Prostate gland (tissue), 2 donors: Measurements from ENCODE around the gene F5. TPM values are rescaled to one million over a fixed set of nuclear protein-coding genes. Genes with fewer than 3 reads are reported as not detected.

Experiments
- DNase-seq: peaks from one replicate; pipeline ENCODE4 v3.0.0-alpha.2; 2019; ENCODE audit warnings: low spot score
- H3K27ac ChIP-seq, 2 donors: fragments of 200-600 bp; sonication (generic); 2 replicates each; pipeline ENCODE4 v1.5.1; 2017 to 2019
- H3K27me3 ChIP-seq: fragments of 200-600 bp; sonication (generic); replicated peaks from 2 replicates; pipeline ENCODE4 v1.5.1; 2019; ENCODE audit not compliant: insufficient read depth
- H3K36me3 ChIP-seq, 2 donors: fragments of 200-600 bp; sonication (generic); 1 replicate in 1 of 2; 2 replicates in 1 of 2; pipeline versions ENCODE4 v1.5.1 to v1.8.1; 2017 to 2019
- H3K4me1 ChIP-seq: fragments of 200-600 bp; sonication (generic); replicated peaks from 2 replicates; pipeline ENCODE4 v1.5.1; 2019
- H3K4me3 ChIP-seq, 2 donors: fragments of 200-600 bp; sonication (generic); 2 replicates each; pipeline ENCODE4 v1.5.1; 2017 to 2019
- H3K9me3 ChIP-seq: fragments of 200-600 bp; sonication (generic); 2 replicates; pipeline ENCODE4 v1.5.1; 2017
- POLR2A ChIP-seq: fragments of 450-650 bp; IDR thresholded peaks from one replicate; pipeline ENCODE4 v1.6.1; 2016; ENCODE audit warnings: antibody characterized with exemption, mild to moderate bottlenecking
- POLR2AphosphoS5 ChIP-seq: sonication (generic); formaldehyde crosslinking; IDR thresholded peaks from one replicate; pipeline ENCODE4 v1.6.1; 2017; ENCODE audit warnings: antibody characterized with exemption
- WGBS: methylation state at CpG from one replicate; pipeline ENCODE4 v1.1.5; 2018; 5-methylcytosine and 5-hydroxymethylcytosine counted together
- intact Hi-C: fragments of 100-400 bp; cut with DNase I; formaldehyde crosslinking; loops from one replicate; pipeline ENCODE4 v1.14.2; 2022
- total RNA-seq, 2 donors: library from RNA; depleted of rRNA; stranded (reverse); fragments of >200 nt; gene quantifications; one replicate each; pipeline ENCODE4 v1.1.0, GENCODE V29; 2016
- TF ChIP-seq, protein P1 (sequence below), 4 experiments: fragments of 200-600 bp in 2 of 4; fragments of 450-650 bp in 2 of 4; sonication (generic) in 2 of 4; IDR thresholded peaks; 1 replicate in 3 of 4; 2 replicates in 1 of 4; pipeline ENCODE4 v1.5.1; 2016 to 2019; ENCODE audit warnings: antibody characterized with exemption in 4 of 4, mild to moderate bottlenecking in 2 of 4, moderate library complexity in 2 of 4

The F5 gene
- total RNA-seq, 2 donors from 2014 or later = 1.1 to 8.4 TPM

DNA sequence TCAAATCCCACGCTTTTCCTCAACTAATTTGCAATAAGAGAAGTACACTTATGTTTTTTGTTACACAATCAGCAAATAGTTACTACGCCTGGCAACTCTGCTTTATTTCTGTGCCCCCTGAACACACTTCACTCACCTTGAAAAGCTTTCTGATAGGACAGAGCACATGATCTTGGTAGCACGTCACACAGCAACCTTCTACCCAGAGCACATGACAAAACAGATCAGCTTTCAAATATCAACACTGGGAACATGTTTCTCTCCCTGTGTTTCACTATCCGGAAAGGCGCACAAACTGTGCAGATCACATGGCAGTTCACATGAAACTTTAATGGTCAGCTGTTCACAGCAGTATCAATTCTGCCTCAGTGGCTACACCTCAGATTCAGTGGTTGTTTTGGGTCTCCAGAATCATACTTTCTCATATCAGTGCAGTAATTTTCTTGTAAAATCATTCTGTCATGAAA is 102.7 kb downstream of the F5 start:
- TF ChIP-seq POLR2A (peak; percentile 73), POLR2AphosphoS5 (peak; percentile 93)
- TF ChIP-seq, protein P1, sequence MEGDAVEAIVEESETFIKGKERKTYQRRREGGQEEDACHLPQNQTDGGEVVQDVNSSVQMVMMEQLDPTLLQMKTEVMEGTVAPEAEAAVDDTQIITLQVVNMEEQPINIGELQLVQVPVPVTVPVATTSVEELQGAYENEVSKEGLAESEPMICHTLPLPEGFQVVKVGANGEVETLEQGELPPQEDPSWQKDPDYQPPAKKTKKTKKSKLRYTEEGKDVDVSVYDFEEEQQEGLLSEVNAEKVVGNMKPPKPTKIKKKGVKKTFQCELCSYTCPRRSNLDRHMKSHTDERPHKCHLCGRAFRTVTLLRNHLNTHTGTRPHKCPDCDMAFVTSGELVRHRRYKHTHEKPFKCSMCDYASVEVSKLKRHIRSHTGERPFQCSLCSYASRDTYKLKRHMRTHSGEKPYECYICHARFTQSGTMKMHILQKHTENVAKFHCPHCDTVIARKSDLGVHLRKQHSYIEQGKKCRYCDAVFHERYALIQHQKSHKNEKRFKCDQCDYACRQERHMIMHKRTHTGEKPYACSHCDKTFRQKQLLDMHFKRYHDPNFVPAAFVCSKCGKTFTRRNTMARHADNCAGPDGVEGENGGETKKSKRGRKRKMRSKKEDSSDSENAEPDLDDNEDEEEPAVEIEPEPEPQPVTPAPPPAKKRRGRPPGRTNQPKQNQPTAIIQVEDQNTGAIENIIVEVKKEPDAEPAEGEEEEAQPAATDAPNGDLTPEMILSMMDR (IDR thresholded peaks at IDR 0.05) = no peak
- H3K27ac ChIP-seq = peak overlapping the region; percentile 95 to 96
- peak overlapping the region in 1 of 2 donors; percentile 61 for H3K4me3 ChIP-seq
- H3K36me3 ChIP-seq = no peaks in the 10 kb centered on the region
- H3K27me3 ChIP-seq = no peaks in the 10 kb centered on the region
- H3K9me3 ChIP-seq = no peaks in the 10 kb centered on the region
- WGBS = 36% methylated on average over 5 of the region's 5 CpGs
- peak; percentile 64 for DNase-seq
- H3K4me1 ChIP-seq = no peaks in the 10 kb centered on the region
- intact Hi-C loops = no loop called here

DNA sequence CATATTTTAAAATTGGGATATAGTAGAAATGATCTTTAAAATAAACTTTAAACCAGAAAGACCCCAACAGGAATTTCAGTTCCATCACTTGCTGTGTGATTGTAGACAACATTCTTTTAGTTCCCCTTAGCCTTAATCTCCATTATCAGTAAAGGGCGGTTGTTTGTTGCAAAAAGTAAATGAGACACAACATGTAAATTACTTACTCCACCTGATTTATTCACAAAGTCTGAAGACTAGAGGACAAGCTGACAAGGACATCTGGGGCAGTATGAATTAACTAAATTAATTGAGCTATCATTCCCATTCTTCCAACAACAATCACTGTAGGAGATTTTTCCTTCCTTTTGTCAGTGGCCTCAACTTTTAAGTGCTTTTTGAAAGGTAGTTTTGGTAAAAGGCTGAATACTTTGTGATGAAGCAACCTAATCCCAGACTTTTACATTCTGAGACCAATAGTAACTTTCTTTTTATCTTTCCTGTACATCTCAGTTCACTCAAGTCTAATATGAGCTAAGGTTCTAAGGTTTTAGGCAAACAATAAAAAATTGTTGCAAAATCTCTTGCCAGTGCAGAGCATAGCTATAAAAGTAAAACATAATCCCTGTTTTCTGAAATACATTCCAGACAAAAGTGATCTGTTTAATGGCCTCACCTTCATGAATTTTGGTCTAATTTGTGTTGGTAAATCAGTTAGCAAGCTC is 106.8 kb downstream of the F5 start:
- 86% methylated on average over 1 of the region's 1 CpG for WGBS
- Histone ChIP-seq H3K27ac (no peak overlapping the region), H3K36me3 (no peaks in the 10 kb centered on the region), H3K9me3 (no peaks in the 10 kb centered on the region), H3K27me3 (no peaks in the 10 kb centered on the region), H3K4me3 (no peak overlapping the region), H3K4me1 (no peaks in the 10 kb centered on the region)
- DNase-seq = no peak
- intact Hi-C loops = no loop called here
- TF ChIP-seq POLR2A (no peak), POLR2AphosphoS5 (no peak)
- TF ChIP-seq, protein P1 (IDR thresholded peaks at IDR 0.05) = no peak

DNA sequence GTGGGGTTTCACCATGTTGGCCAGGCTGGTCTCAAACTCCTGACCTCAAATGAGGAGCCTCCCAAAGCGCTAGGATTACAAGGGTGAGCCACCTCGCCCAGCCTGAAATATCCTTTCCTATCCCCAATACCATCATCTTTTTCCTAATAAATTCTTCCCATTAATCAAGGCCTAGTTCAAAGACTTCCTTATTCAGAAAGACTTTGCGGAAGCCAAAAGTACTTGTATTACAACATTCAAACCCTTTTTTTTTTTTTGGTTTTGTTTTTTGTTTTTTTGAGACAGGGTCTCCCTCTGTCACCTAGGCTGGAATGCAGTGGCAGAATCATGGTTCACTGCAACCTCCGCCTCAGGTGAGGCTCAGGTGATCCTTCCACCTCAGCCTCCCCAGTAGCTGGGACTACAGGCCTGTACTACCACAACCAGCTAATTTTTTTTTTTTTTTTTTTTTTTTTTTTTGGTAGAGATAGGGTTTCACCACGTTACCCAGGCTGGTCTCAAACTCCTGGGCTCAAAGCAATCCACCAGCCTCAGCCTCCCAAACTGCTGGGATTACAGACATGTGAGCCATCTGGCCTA is 108.1 kb downstream of the F5 start:
- no peaks in the 10 kb centered on the region for H3K9me3 ChIP-seq
- WGBS = 93% methylated on average over 5 of the region's 5 CpGs
- H3K36me3 ChIP-seq = no peaks in the 10 kb centered on the region
- intact Hi-C loops = no loop called here
- TF ChIP-seq POLR2AphosphoS5 (no peak), POLR2A (no peak)
- TF ChIP-seq, protein P1 (IDR thresholded peaks at IDR 0.05) = no peak
- no peaks in the 10 kb centered on the region for H3K4me1 ChIP-seq
- no peak for DNase-seq
- no peak overlapping the region for H3K4me3 ChIP-seq
- H3K27me3 ChIP-seq = no peaks in the 10 kb centered on the region
- H3K27ac ChIP-seq = no peak overlapping the region

DNA sequence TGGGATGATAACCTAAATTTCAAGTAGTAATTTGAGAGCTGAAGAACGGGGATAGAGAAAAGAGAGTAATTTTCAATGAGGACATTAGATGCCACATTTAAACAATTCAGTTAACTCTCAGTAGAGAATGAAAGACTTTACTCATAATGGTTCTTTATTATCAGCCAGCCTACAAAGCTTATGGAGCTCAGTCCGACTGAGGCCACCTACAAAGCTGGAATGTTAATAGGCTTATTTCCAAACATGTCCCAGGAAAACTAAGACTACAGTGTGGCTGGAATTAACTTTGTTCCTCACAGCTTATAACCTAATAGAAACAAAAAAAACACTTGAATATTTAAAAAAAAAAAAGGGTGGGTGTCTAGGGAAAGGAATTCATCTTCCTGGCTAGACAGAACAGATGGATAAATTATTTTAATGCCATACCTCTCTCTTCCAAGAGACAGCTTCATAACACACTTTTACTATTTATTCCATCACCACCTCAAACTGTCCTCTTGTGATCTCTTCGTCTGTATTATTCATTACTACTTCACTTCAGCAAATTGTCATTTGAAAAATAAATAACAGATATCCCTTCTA is 110.4 kb downstream of the F5 start:
- Histone ChIP-seq H3K36me3 (no peaks in the 10 kb centered on the region), H3K27me3 (no peaks in the 10 kb centered on the region), H3K9me3 (no peaks in the 10 kb centered on the region), H3K27ac (no peak overlapping the region), H3K4me1 (no peaks in the 10 kb centered on the region), H3K4me3 (no peak overlapping the region)
- WGBS = 66% methylated on average over 3 of the region's 3 CpGs
- TF ChIP-seq POLR2A (no peak), POLR2AphosphoS5 (no peak)
- TF ChIP-seq, protein P1 (IDR thresholded peaks at IDR 0.05) = no peak
- no peak for DNase-seq
- intact Hi-C loops = no loop called here
